Uterus (tissue), 2 donors: ENCODE results near the gene HTR1B.

Experiments used
- POLR2A ChIP-seq, 2 donors: fragments of 450-650 bp; IDR thresholded peaks; one replicate each; pipeline ENCODE4 v1.6.1; 2016; ENCODE audit warnings: antibody characterized with exemption in 2 of 2, mild to moderate bottlenecking in 1 of 2, moderate library complexity in 1 of 2
- TF ChIP-seq, protein P1 (sequence below), 4 experiments: fragments of 200-600 bp in 2 of 4; fragments of 450-650 bp in 2 of 4; sonication (generic) in 2 of 4; IDR thresholded peaks; one replicate each; pipeline ENCODE4 v1.5.1; 2016 to 2019; ENCODE audit warnings: antibody characterized with exemption in 4 of 4, mild to moderate bottlenecking in 2 of 4, moderate library complexity in 1 of 4

DNA sequence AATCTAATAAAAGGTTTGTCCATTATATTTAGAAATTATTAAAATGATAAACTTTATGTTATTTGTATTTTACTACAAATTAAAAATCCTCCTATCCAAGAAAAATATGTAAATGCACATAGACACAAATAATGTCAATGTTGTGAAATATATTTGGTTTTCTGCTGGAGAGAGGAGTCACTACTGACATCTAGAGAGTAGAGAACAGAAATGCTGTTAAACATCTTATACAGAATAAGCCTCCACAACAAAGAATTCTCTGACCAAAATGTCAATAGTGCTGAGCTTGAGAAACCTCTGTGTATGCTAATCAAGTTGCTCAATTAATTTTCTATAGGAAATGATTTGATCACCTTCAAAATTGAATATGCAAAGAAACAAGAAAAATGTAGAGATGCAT lies 12.4 kb downstream of the HTR1B start:
- TF ChIP-seq, protein P1, sequence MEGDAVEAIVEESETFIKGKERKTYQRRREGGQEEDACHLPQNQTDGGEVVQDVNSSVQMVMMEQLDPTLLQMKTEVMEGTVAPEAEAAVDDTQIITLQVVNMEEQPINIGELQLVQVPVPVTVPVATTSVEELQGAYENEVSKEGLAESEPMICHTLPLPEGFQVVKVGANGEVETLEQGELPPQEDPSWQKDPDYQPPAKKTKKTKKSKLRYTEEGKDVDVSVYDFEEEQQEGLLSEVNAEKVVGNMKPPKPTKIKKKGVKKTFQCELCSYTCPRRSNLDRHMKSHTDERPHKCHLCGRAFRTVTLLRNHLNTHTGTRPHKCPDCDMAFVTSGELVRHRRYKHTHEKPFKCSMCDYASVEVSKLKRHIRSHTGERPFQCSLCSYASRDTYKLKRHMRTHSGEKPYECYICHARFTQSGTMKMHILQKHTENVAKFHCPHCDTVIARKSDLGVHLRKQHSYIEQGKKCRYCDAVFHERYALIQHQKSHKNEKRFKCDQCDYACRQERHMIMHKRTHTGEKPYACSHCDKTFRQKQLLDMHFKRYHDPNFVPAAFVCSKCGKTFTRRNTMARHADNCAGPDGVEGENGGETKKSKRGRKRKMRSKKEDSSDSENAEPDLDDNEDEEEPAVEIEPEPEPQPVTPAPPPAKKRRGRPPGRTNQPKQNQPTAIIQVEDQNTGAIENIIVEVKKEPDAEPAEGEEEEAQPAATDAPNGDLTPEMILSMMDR (IDR thresholded peaks at IDR 0.05): no peak
- no peak for TF ChIP-seq POLR2A (IDR thresholded peaks at IDR 0.05)
